Effector memory CD4-positive, alpha-beta T cell (primary cell): ENCODE data around the gene RPS6KA1.
"Not testable (repeated sequence)": the region's sequence is repeated elsewhere in the genome, so short reads cannot be mapped to it uniquely, and the experiment has no call there.

Experiments used
- DNase-seq, 3 donors: peaks; one replicate each; pipeline ENCODE4 v3.0.0-alpha.2; 2020
- H3K27ac ChIP-seq: 2 replicates; pipeline ENCODE4 v1.7.0; 2013; ENCODE audit warnings: mild to moderate bottlenecking, low read length, moderate library complexity; ENCODE audit not compliant: insufficient read depth, poor library complexity, severe bottlenecking
- H3K27me3 ChIP-seq: replicated peaks from 2 replicates; pipeline ENCODE4 v1.7.0; 2013; ENCODE audit warnings: mild to moderate bottlenecking, low read length; ENCODE audit not compliant: insufficient read depth, control insufficient read depth, poor library complexity, severe bottlenecking
- H3K36me3 ChIP-seq: 2 replicates; pipeline ENCODE4 v1.7.0; 2013; ENCODE audit warnings: mild to moderate bottlenecking, low read length, moderate library complexity; ENCODE audit not compliant: control insufficient read depth, insufficient read depth
- H3K4me1 ChIP-seq: 2 replicates; pipeline ENCODE4 v1.7.0; 2013; ENCODE audit warnings: low read length, mild to moderate bottlenecking; ENCODE audit not compliant: control insufficient read depth, insufficient read depth, poor library complexity, severe bottlenecking
- H3K4me3 ChIP-seq: 2 replicates; pipeline ENCODE4 v1.7.0; 2013; ENCODE audit warnings: low read length, low read depth, mild to moderate bottlenecking; ENCODE audit not compliant: insufficient read depth, poor library complexity, severe bottlenecking
- H3K9me3 ChIP-seq: 2 replicates; pipeline ENCODE4 v1.7.0; 2013; ENCODE audit warnings: mild to moderate bottlenecking, low read length, moderate library complexity; ENCODE audit not compliant: control insufficient read depth

RPS6KA1 gene

DNA sequence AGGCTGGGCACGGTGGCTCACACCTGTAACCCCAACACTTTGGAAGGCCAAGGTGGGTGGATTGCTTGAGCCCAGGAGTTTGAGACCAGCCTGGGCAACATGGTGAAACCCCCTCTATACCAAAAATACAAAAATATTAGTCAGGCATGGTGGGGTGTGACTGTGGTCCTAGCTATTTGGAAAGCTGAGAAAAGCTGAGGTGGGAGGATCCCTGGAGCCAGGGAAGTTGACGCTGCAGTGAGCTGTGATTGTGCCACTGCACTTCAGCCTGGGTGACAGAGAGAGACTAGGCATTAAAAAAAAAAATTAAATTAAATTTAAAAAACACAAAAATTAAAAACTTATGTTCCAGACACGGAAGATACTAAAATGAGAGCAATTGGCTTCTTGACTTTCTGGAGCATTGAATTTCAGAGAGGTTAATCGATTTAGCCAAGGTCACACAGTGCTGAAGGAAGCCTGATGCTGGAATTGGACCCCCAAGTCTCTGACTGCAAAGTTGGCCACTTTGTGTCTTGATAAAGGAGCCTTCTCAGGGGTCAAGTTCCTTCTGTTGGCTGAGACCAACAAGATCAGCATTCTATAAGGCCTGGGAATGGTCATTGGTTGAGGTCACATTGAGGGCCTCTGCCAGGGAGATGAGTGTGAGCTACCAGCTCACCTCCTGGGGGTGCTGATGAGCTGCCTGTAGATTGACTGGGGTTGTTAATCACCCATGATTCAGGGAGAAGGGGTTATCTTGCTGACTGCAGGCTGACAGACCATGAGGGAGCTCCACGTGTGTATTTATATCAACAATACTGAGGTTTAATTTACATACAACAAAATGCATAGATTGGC lies 54.3 kb downstream of the RPS6KA1 start:
- Histone ChIP-seq H3K4me3 (no peak overlapping the region), H3K27me3 (no peaks in the 10 kb centered on the region), H3K36me3 (no peaks in the 10 kb centered on the region), H3K27ac (no peak overlapping the region), H3K4me1 (no peaks in the 10 kb centered on the region), H3K9me3 (no peaks in the 10 kb centered on the region)
- no peak for DNase-seq

- H3K4me1 ChIP-seq, H3K27ac ChIP-seq, H3K36me3 ChIP-seq, DNase-seq, H3K4me3 ChIP-seq, H3K27me3 ChIP-seq, H3K9me3 ChIP-seq: not testable (repeated sequence)
These were observed 55.0 kb downstream of the RPS6KA1 start for GRCh38 chr1:26584588-26584987.

GRCh38 chr1:26585471-26585870 lies 55.9 kb downstream of the RPS6KA1 start:
- no peak for DNase-seq
- H3K4me1 ChIP-seq: no peaks in the 10 kb centered on the region
- H3K36me3 ChIP-seq: no peaks in the 10 kb centered on the region
- no peaks in the 10 kb centered on the region for H3K27me3 ChIP-seq
- no peaks in the 10 kb centered on the region for H3K9me3 ChIP-seq
- H3K4me3 ChIP-seq: no peak overlapping the region
- H3K27ac ChIP-seq: no peak overlapping the region

DNA sequence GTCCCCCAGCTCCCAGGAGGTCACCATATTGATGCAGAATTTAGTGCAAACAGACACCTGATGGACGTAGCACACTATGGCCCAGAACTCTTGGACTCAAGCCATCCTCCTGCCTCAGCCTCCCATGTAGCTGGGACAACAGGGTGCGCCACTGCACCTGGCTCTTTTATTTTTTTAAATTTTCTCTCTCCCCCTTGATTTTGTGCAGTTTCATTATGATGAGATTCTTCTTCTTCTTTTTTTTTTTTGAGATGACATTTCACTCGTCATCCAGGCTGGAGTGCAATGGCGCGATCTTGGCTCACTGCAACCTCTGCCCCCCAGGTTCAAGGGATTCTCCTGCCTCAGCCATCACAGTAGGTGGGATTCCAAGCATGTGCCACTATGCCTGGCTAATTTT lies 63.8 kb downstream of the RPS6KA1 start:
- Histone ChIP-seq H3K27ac (no peak overlapping the region), H3K9me3 (no peaks in the 10 kb centered on the region), H3K36me3 (no peaks in the 10 kb centered on the region), H3K4me3 (no peak overlapping the region), H3K4me1 (no peaks in the 10 kb centered on the region), H3K27me3 (no peaks in the 10 kb centered on the region)
- no peak for DNase-seq

DNA sequence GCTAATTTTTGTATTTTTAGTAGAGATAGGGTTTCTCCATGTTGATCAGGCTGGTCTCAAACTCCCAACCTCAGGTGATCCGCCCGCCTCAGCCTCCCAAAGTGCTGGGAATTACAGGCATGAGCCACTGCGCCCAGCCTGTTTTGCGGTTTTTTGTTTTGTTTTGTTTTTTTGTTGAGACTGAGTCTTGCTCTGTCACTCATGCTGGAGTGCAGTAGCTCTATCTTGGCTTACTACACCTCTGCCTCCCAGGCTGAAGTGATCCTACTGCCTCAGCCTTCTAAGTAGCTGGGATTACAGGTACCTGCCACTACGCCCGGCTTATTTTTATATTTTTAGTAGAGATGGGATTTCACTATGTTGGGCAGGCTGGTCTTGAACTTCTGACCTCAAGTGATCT lies 65.0 kb downstream of the RPS6KA1 start:
- H3K36me3 ChIP-seq, H3K4me1 ChIP-seq, H3K27me3 ChIP-seq, H3K4me3 ChIP-seq, H3K27ac ChIP-seq, DNase-seq, H3K9me3 ChIP-seq: not testable (repeated sequence)

GRCh38 chr1:26597629-26598039 lies 68.1 kb downstream of the RPS6KA1 start:
- H3K9me3 ChIP-seq: no peaks in the 10 kb centered on the region
- no peak overlapping the region for H3K27ac ChIP-seq
- no peaks in the 10 kb centered on the region for H3K27me3 ChIP-seq
- no peak overlapping the region for H3K4me3 ChIP-seq
- DNase-seq: no peak
- H3K36me3 ChIP-seq: no peaks in the 10 kb centered on the region
- H3K4me1 ChIP-seq: peaks cover 6% of the 10 kb centered on the region

DNA sequence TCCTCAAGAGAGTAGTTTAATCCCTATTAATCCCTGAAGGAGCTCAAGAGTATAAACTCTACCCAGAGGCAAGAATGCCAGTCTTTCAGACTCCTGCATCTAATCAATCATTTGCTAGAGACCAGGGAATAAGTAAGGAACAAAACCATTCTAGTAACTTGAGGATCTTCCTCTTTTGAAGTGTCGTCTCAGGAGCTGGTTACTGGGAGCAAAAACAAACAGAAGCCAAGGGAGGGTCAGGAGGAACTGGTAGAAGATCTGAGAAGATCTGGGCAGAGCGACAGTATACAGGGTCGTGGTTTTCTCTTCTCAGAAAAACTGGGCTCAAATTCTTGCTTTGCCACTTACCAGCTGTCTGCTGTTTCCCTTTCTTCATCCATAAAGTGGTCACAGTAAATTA lies 69.3 kb downstream of the RPS6KA1 start:
- no peak overlapping the region for H3K27ac ChIP-seq
- H3K4me1 ChIP-seq: peaks cover 6% of the 10 kb centered on the region
- H3K36me3 ChIP-seq: no peaks in the 10 kb centered on the region
- H3K27me3 ChIP-seq: no peaks in the 10 kb centered on the region
- H3K9me3 ChIP-seq: no peaks in the 10 kb centered on the region
- no peak overlapping the region for H3K4me3 ChIP-seq
- no peak for DNase-seq

- H3K4me3 ChIP-seq: no peak overlapping the region
- H3K27ac ChIP-seq: no peak overlapping the region
- peak in 1 of 3 donors; percentile 36 for DNase-seq
- no peaks in the 10 kb centered on the region for H3K27me3 ChIP-seq
- peaks cover 6% of the 10 kb centered on the region for H3K4me1 ChIP-seq
- H3K9me3 ChIP-seq: no peaks in the 10 kb centered on the region
- no peaks in the 10 kb centered on the region for H3K36me3 ChIP-seq
These were observed 72.9 kb downstream of the RPS6KA1 start for GRCh38 chr1:26602378-26602959.

DNA sequence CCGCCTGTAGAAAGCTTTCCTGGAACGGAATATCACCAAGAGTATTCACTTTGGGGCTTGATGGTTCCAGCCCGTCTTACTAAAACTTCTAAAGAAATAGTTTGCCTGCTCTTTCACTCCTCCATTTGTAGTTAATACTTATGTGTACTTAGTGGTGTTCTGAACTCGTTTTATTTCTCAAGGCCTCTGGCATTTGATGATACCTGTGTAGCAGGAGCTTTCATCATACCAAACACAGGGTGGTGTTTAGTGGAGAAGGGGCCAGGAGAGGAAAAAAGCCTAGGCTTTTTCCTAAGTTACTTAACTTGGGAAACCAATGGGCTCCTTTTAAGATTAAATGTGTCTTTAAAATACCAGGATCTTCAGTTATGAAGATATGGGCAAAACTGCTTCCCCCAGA lies 74.3 kb downstream of the RPS6KA1 start:
- Histone ChIP-seq H3K27ac (no peak overlapping the region), H3K4me3 (no peak overlapping the region), H3K36me3 (no peaks in the 10 kb centered on the region), H3K4me1 (peaks cover 6% of the 10 kb centered on the region), H3K27me3 (no peaks in the 10 kb centered on the region), H3K9me3 (no peaks in the 10 kb centered on the region)
- no peak for DNase-seq

GRCh38 chr1:26607186-26607585 lies 77.6 kb downstream of the RPS6KA1 start:
- H3K4me1 ChIP-seq: peaks cover 4% of the 10 kb centered on the region
- H3K4me3 ChIP-seq: no peak overlapping the region
- H3K9me3 ChIP-seq: no peaks in the 10 kb centered on the region
- H3K27ac ChIP-seq: no peak overlapping the region
- no peaks in the 10 kb centered on the region for H3K36me3 ChIP-seq
- no peak for DNase-seq
- no peaks in the 10 kb centered on the region for H3K27me3 ChIP-seq
